ENCODE results near the gene RAF1.
A peak's percentile ranks its signal among the peaks of the same experiment; 100 is the strongest.
"Not testable (repeated sequence)": the region's sequence is repeated elsewhere in the genome, so short reads cannot be mapped to it uniquely, and the experiment has no call there.

RAF1 gene

DNA sequence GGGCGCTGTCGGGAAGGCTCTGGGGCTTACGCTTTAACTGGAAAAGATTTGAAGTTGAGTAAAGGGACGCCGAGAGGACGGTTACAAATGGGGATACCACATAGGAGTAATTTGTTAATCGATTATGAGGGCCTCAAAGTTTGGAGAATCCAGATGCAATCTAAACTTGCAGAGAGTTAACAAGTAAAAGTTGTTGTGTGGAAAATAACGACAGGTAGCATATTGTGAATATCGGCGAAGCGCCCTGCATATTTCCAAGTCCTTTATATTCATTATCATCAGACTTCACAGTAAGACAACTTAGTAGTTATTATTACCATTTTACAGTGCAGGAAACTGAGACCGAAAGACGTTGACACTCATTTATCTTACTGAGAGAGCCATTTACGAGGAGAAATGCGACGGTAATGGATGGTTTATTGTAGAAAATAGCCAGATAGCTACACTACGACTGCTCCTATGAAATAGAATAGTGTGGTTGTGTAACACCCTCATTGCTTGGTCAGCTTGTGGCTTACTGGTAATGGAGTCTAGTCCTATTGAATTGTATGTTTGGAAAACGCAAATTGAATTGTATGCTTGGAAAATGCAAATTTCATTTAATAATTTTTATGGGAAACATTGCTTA, 106.3 kb downstream of the RAF1 start:
- peak; percentile 55 to 59 for DNase-seq

DNA sequence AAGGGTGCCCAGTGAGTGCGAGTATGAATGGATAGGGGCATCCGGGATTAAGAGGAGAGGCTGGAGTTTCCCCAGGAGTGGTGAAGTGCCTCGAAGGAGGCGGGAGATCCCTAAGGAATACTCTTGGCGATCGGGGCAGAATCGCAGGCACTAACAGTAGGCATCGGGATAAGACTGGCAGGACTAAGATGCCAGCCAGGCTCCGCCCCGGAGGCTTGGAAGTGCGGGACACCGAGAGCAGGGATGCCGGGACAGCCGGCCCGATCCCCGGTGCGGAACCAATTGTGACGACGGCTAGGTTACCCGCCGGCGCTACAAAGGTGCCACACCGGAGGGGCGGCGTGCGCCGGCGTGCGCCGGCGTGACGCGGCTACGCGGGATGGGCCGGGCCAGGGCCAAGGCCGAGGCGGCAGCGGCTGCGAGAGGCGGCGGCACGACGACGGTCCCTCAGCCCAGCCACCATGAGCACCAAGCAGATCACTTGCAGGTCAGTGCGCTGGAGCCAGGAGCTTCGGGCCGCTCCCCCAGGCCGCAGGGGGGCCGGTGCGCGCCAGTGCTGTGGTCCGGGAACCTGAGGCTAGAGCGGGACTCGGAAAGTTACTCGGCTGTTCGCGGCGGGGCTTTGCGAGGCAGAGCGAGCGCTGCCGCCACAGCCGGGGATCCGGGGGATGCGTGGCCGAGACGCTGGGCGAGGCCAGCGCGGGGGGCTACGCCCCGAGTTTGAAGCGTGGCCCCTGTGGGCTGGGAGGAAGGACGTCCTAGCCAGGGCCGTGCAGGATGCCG, 107.0 kb downstream of the RAF1 start, which contains the start of gene MKRN2:
Gene MKRN2, plus strand, starts transcription at position 398 of the 783 bp plus-strand sequence. Its CDS starts 64 bp downstream, at position 462.
- DNase-seq = peak; percentile 88 to 93

- no peak for DNase-seq
Measured at GRCh38 chr3:12556314-12556689, 107.6 kb downstream of the RAF1 start.

DNA sequence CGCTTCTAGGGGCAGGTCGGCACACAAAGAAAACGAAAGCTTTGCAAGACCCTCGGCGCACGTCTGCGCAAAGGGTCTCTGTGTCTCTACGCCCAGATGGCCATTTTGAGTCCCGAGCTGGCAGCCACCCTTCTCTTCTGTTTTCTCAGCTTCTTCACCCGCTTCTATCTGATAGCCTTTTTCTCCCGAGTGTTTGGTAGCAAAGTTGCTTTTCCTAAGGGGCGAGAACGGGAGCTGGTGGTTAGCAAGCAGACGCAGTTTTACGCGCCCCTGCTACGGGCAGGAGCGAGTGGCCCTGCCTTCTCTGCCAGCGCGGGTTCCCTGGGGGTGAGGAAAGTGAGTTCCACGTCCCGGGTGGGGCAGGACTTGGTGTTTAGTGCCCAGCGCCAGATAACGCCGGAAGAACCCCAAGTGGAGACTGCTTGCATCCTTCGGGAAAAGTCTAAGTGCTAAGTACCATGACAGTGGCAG, 110.0 kb downstream of the RAF1 start:
- peak; percentile 13 to 26 for DNase-seq

GRCh38 chr3:12549971-12550760, 113.8 kb downstream of the RAF1 start:
- no peak for DNase-seq

DNA sequence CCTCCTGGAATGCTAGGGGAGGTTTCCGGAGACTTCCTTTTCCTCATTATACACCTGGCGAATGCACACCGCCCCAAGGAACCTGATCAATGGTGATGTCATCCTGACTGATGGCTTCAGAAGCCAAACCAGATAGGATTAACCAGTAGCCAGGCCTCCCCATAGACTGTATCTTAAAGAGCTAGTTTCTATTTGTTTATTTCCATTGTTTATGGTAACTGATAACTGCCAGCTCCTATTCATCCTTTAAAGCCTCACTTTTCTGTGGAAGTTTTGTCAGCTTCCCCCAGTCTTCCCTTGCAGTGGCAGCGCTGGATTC, 118.5 kb downstream of the RAF1 start, which contains the start of gene MKRN2OS:
Gene MKRN2OS, minus strand, starts transcription at position 27 of the 319 bp plus-strand sequence. CDS start 35 bp downstream, outside the sequence.
- DNase-seq = no peak

DNA sequence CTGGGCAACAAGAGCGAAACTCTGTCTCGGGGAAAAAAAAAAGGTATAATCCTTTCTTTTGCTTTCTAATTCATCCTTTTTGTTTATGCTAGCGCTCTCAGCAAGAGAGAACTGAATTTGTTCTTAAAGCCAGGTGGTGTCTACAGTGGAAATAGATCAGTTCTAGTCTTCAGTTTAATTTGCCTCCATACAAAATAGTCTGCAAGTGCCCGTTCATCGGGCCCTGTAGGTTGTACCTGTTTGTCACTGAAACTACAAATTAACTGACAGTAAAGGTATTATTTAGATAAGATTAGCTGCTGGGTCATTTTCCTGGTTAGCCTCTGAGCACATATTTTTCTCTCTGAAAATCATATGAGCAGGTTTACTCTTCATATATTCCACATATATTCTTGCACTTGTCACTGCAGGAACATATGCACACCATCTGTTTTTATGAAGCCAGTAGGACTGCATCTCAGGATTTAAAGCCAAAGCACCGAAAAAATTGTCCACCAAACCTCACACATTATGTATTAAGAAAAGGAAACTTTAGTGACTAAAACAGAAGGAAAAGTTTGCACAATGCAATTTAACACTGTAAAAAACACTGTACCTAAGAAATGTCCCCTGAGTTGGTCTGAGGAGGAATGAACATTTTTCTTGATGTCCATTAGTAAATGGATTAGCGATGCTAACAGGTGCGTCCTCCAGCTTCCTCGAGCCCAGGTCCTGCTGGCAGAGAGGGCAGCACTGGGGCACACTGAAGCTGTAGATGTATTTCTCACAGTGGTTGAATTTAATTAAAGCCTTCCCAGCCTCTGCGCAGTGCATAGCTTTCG, 119.1 kb downstream of the RAF1 start:
- DNase-seq = no peak

DNA sequence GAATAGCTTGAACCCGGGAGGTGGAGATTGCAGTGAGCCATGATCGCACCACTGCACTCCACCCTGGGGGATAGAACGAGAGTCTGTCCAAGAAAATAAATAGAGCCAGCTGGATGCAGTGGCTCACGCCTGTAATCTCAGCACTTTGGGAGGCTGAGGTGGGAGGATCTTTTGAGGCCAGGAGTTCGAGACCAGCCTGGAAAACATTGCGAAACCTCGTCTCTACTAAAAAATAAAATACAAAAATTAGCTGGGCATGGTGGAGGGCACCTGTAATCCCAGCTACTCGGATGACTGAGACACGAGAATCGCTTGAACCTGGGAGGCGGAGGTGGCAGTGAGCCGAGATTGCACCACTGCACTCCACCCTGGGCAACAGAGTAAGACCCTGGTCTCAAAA, 120.4 kb downstream of the RAF1 start:
- not testable (repeated sequence) for DNase-seq

- DNase-seq = no peak
Measured at GRCh38 chr3:12541625-12542024, 122.3 kb downstream of the RAF1 start.

DNA sequence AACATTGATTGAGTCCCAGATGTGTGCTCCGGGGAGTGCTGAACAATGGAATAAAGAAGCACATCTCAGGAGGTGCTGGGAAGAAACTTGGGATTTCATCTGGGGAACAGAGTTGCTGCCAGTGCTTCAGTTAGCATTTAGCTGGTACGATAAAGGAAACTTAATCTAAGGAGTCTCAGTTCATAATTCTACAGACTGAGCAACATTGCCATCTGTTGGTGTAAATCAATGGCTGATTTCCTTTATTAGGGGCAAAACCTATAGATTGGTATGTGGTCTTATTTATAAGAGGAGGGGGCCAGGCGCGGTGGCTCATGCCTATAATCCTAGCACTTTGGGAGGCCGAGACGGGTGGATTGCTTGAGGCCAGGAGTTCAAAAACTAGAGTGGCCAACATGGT, 127.5 kb downstream of the RAF1 start:
- no peak for DNase-seq

All from inflammatory macrophage (primary cell).